ENCODE data around the gene RBAK.

- TF ChIP-seq CTCF (IDR thresholded peaks at IDR 0.05): no peak
- no peak for TF ChIP-seq POLR2A (IDR thresholded peaks at IDR 0.05)
Observed at GRCh38 chr7:5050676-5051075, 5.0 kb downstream of the RBAK start.

Measured in upper lobe of left lung (tissue), 4 donors.